ENCODE measurements around the gene GFRA1. TPM values are rescaled to one million over a fixed set of nuclear protein-coding genes. Genes with fewer than 3 reads are reported as not detected.

The GFRA1 gene
- total and polyA plus RNA-seq, 8 donors = 0.29 to 83.2 (median 4.6) TPM

DNA sequence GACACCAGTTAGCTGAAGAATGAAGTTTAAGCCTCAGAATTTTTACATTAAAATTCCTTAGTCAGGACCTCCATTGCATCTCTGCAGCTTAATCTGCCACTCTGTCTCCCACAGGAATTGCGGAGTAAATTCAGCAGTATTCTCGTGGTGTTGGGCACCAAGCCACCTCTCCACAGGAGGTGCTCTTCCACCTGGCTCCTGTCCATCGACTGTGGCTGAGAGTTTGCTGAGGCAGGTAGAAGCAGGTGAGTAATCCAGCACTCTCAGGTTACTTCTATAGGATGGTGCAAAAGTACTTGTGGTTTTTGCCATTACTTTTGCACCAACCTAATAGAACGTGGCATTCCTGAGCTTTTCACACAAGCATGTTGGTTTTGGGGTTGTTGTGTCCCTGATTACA, 134.1 kb downstream of the GFRA1 start:
- H3K36me3 ChIP-seq = no peaks in the 10 kb centered on the region
- no peaks in the 10 kb centered on the region for H3K27me3 ChIP-seq
- no peak for DNase-seq
- no peak overlapping the region for H3K27ac ChIP-seq
- TF ChIP-seq POLR2A (IDR thresholded peaks at IDR 0.05) = no peak
- TF ChIP-seq CTCF (IDR thresholded peaks at IDR 0.05) = no peak
- no peaks in the 10 kb centered on the region for H3K9me3 ChIP-seq
- H3K4me1 ChIP-seq = peaks cover 0 to 8% (median 0%) of the 10 kb centered on the region in 4 donors
- intact Hi-C loops (cut with DNase I; ENCODE audit: low total_unique reads) = no loop called here
- H3K4me3 ChIP-seq = no peak overlapping the region
- WGBS, 5 donors = 34 to 54% (median 49%) methylated on average over 4 of the region's 4 CpGs

DNA sequence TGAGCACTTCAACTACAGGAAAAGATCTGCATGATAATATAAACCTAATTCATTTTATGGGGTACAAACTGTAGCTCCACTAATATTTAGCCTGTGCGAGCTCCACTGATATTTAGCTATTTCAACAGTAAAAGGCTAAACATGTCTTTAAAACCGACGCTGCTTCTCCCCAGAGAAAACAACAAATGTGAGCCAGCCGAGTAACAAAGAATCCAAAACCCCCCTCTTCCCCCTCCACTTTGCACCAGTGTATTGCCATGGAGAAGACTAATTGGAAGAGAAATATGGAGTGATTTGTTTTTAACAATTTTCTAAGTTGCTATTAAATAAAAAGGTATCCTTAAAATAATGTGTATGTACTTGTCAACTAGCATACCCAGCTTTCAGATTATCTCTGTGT, 136.7 kb downstream of the GFRA1 start:
- intact Hi-C loops (cut with DNase I; ENCODE audit: low total_unique reads) = no loop called here
- H3K9me3 ChIP-seq = no peaks in the 10 kb centered on the region
- WGBS, 5 donors = 79 to 86% (median 84%) methylated on average over 4 of the region's 4 CpGs

DNA sequence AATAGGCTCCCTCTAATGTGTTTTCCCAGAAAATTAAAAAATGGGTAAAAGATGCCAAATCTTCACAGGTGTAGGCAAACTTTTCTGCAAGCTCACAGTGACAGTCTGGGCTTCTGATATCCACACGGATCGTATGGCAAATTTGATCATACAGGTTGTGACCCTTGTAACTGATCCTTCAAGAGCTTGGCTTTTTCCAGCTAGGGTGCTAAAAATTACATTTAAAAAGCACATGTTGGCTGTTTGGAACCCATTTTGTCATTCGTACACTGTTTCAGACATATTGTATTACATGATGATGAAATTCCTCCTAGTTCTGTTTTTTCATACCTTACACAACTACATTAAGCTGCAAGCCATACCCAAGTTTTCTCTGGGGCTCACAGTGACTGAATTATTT, 138.7 kb downstream of the GFRA1 start:
- no peak for DNase-seq
- Histone ChIP-seq H3K4me1 (peaks cover 0 to 11% (median 0%) of the 10 kb centered on the region in 4 donors), H3K27me3 (no peaks in the 10 kb centered on the region), H3K4me3 (no peak overlapping the region), H3K36me3 (no peaks in the 10 kb centered on the region), H3K9me3 (no peaks in the 10 kb centered on the region), H3K27ac (no peak overlapping the region)
- 50 to 68% (median 56%) methylated on average over 3 of the region's 3 CpGs for WGBS, 5 donors
- TF ChIP-seq POLR2A (IDR thresholded peaks at IDR 0.05) (no peak), EP300 (IDR thresholded peaks at IDR 0.05) (no peak), CTCF (IDR thresholded peaks at IDR 0.05) (no peak), POLR2AphosphoS5 (IDR thresholded peaks at IDR 0.05) (no peak)
- intact Hi-C loops (cut with DNase I; ENCODE audit: low total_unique reads) = no loop called here

More for the DNA sequence above, 136.7 kb downstream of the GFRA1 start:
- Histone ChIP-seq H3K27me3 (no peaks in the 10 kb centered on the region), H3K4me1 (peaks cover 0 to 11% (median 0%) of the 10 kb centered on the region in 4 donors), H3K27ac (no peak overlapping the region), H3K4me3 (no peak overlapping the region), H3K36me3 (no peaks in the 10 kb centered on the region)
- no peak for TF ChIP-seq POLR2AphosphoS5 (IDR thresholded peaks at IDR 0.05)
- no peak for TF ChIP-seq CTCF (IDR thresholded peaks at IDR 0.05)
- no peak for TF ChIP-seq EP300 (IDR thresholded peaks at IDR 0.05)
- no peak for TF ChIP-seq POLR2A (IDR thresholded peaks at IDR 0.05)
- no peak for DNase-seq

- intact Hi-C loops (cut with DNase I; ENCODE audit: low total_unique reads) = no loop called here
- no peaks in the 10 kb centered on the region for H3K9me3 ChIP-seq
- no peak overlapping the region for H3K27ac ChIP-seq
- H3K4me1 ChIP-seq = peaks cover 0 to 11% (median 0%) of the 10 kb centered on the region in 4 donors
- WGBS, 5 donors = 60 to 75% (median 69%) methylated on average over 7 of the region's 7 CpGs
- H3K27me3 ChIP-seq = no peaks in the 10 kb centered on the region
- TF ChIP-seq EP300 (IDR thresholded peaks at IDR 0.05) (no peak), CTCF (IDR thresholded peaks at IDR 0.05) (no peak), POLR2A (IDR thresholded peaks at IDR 0.05) (no peak), POLR2AphosphoS5 (IDR thresholded peaks at IDR 0.05) (no peak)
- no peaks in the 10 kb centered on the region for H3K36me3 ChIP-seq
- no peak for DNase-seq
- no peak overlapping the region for H3K4me3 ChIP-seq
Observed at GRCh38 chr10:116133634-116134033, 139.4 kb downstream of the GFRA1 start.
